Calu3 (cell line): Measurements from ENCODE around the gene AFF2. TPM values are rescaled to one million over a fixed set of nuclear protein-coding genes. Genes with fewer than 3 reads are reported as not detected.

Experiments
- BruUV-seq: library from RNA; stranded (reverse); fragments of 400-500 nt; replicated peaks from 2 replicates; lab custom pipeline; 2021; lab: Mats Ljungman, UMichigan
- CTCF ChIA-PET: fragments of 300-600 bp; sonication (Branson Sonifier 250); formaldehyde crosslinking; loops from one replicate; lab custom pipeline; 2022; ENCODE audit warnings: antibody characterized with exemption; lab: Charles Lee
- DNase-seq: peaks from one replicate; pipeline ENCODE4 v3.0.0; 2022
- H3K27ac Mint-ChIP-seq: one replicate; pipeline ENCODE4 v1.8.0; 2022; ENCODE audit warnings: mixed read lengths; ENCODE audit not compliant: unreplicated experiment
- H3K27me3 Mint-ChIP-seq: one replicate; pipeline ENCODE4 v1.8.0; 2022; ENCODE audit warnings: mixed read lengths; ENCODE audit not compliant: unreplicated experiment
- H3K36me3 Mint-ChIP-seq: one replicate; pipeline ENCODE4 v1.8.0; 2022; ENCODE audit warnings: mild to moderate bottlenecking, moderate library complexity, mixed read lengths; ENCODE audit not compliant: insufficient read depth, unreplicated experiment
- H3K4me1 Mint-ChIP-seq: one replicate; pipeline ENCODE4 v1.8.0; 2022; ENCODE audit warnings: mild to moderate bottlenecking, low read depth, mixed read lengths; ENCODE audit not compliant: unreplicated experiment
- H3K4me3 Mint-ChIP-seq: one replicate; pipeline ENCODE4 v1.8.0; 2022; ENCODE audit warnings: mild to moderate bottlenecking, low read depth, moderate library complexity, mixed read lengths; ENCODE audit not compliant: unreplicated experiment
- H3K9me3 Mint-ChIP-seq: one replicate; pipeline ENCODE4 v1.8.0; 2022; ENCODE audit warnings: low read depth, mixed read lengths; ENCODE audit not compliant: unreplicated experiment
- CTCF ChIP-seq: fragments of 200-600 bp; IDR thresholded peaks from one replicate; pipeline ENCODE4 v1.8.0; 2022; ENCODE audit warnings: antibody characterized with exemption; ENCODE audit not compliant: unreplicated experiment
- intact Hi-C: fragments of 100-400 bp; cut with micrococcal nuclease; formaldehyde crosslinking; loops from one replicate; pipeline ENCODE4 v1.10.0; 2022; ENCODE audit not compliant: unreplicated experiment
- total RNA-seq: library from RNA; stranded (reverse); gene quantifications from 2 replicates; pipeline ENCODE4 v1.2.3, GENCODE V29; 2022

Gene AFF2
- total RNA-seq, 1 experiment from 2014 or later = 0.17 TPM

- Mint-ChIP-seq H3K9me3 (no peaks in the 10 kb centered on the region), H3K27me3 (no peaks in the 10 kb centered on the region), H3K4me3 (no peak overlapping the region), H3K36me3 (no peaks in the 10 kb centered on the region), H3K4me1 (no peaks in the 10 kb centered on the region), H3K27ac (no peak overlapping the region)
- CTCF ChIA-PET = no interaction called here
- no peak for DNase-seq
- BruUV-seq = no TSS peak
- intact Hi-C loops = no loop called here
- no peak for TF ChIP-seq CTCF
These were observed 504.5 kb downstream of the AFF2 start for GRCh38 chrX:149004936-149005335.

- no TSS peak for BruUV-seq
- no peak overlapping the region for H3K4me3 Mint-ChIP-seq
- no peak overlapping the region for H3K27ac Mint-ChIP-seq
- H3K4me1 Mint-ChIP-seq = no peaks in the 10 kb centered on the region
- H3K27me3 Mint-ChIP-seq = no peaks in the 10 kb centered on the region
- intact Hi-C loops = no loop called here
- CTCF ChIA-PET = no interaction called here
- no peaks in the 10 kb centered on the region for H3K36me3 Mint-ChIP-seq
- H3K9me3 Mint-ChIP-seq = no peaks in the 10 kb centered on the region
- no peak for TF ChIP-seq CTCF
- DNase-seq = no peak
These were observed 505.8 kb downstream of the AFF2 start for GRCh38 chrX:149006235-149006634.

GRCh38 chrX:149007423-149007822 lies 507.0 kb downstream of the AFF2 start:
- H3K9me3 Mint-ChIP-seq = no peaks in the 10 kb centered on the region
- no peaks in the 10 kb centered on the region for H3K27me3 Mint-ChIP-seq
- intact Hi-C loops = no loop called here
- H3K4me1 Mint-ChIP-seq = no peaks in the 10 kb centered on the region
- BruUV-seq = no TSS peak
- H3K36me3 Mint-ChIP-seq = no peaks in the 10 kb centered on the region
- H3K27ac Mint-ChIP-seq = no peak overlapping the region
- TF ChIP-seq CTCF = no peak
- DNase-seq = no peak
- H3K4me3 Mint-ChIP-seq = no peak overlapping the region
- CTCF ChIA-PET = no interaction called here

- CTCF ChIA-PET = no interaction called here
- no peaks in the 10 kb centered on the region for H3K36me3 Mint-ChIP-seq
These were observed 509.8 kb downstream of the AFF2 start for GRCh38 chrX:149010013-149010852.

More at GRCh38 chrX:149010013-149010852, 509.8 kb downstream of the AFF2 start:
- no peak for DNase-seq
- no peak for TF ChIP-seq CTCF
- Mint-ChIP-seq H3K27me3 (no peaks in the 10 kb centered on the region), H3K27ac (no peak overlapping the region), H3K4me3 (no peak overlapping the region), H3K9me3 (peaks cover 4% of the 10 kb centered on the region), H3K4me1 (no peaks in the 10 kb centered on the region)
- intact Hi-C loops = no loop called here
- BruUV-seq = no TSS peak
